ENCODE data around the gene GRM2. TPM values are rescaled to one million over a fixed set of nuclear protein-coding genes. Genes with fewer than 3 reads are reported as not detected.

GRM2 gene
- total RNA-seq, 1 donor from 2014 or later, result 134 TPM

GRCh38 chr3:51673181-51673801 is 33.6 kb upstream of the GRM2 start:
- Mint-ChIP-seq H3K4me3 (ENCODE audit: unreplicated experiment) (peak overlapping the region; percentile 27), H3K4me1 (ENCODE audit: low read depth, unreplicated experiment) (peaks cover 8% of the 10 kb centered on the region), H3K27ac (ENCODE audit: unreplicated experiment) (no peak overlapping the region), H3K27me3 (ENCODE audit: unreplicated experiment) (peaks cover 12% of the 10 kb centered on the region), H3K9me3 (ENCODE audit: unreplicated experiment) (peaks cover 5% of the 10 kb centered on the region), H3K36me3 (ENCODE audit: unreplicated experiment) (no peaks in the 10 kb centered on the region)
- TF ChIP-seq CTCF (IDR thresholded peaks at IDR 0.05; ENCODE audit: partially characterized antibody, unreplicated experiment), result no peak
- DNase-seq, result no peak

- Mint-ChIP-seq H3K4me3 (ENCODE audit: unreplicated experiment) (no peak overlapping the region), H3K9me3 (ENCODE audit: unreplicated experiment) (peaks cover 5% of the 10 kb centered on the region), H3K4me1 (ENCODE audit: low read depth, unreplicated experiment) (peaks cover 2% of the 10 kb centered on the region), H3K27me3 (ENCODE audit: unreplicated experiment) (peaks cover 12% of the 10 kb centered on the region), H3K27ac (ENCODE audit: unreplicated experiment) (no peak overlapping the region), H3K36me3 (ENCODE audit: unreplicated experiment) (no peaks in the 10 kb centered on the region)
- TF ChIP-seq CTCF (IDR thresholded peaks at IDR 0.05; ENCODE audit: partially characterized antibody, unreplicated experiment), result no peak
- DNase-seq, result no peak
These were observed 32.8 kb upstream of the GRM2 start for GRCh38 chr3:51673802-51674654.

- TF ChIP-seq CTCF (IDR thresholded peaks at IDR 0.05; ENCODE audit: partially characterized antibody, unreplicated experiment), result no peak
- H3K9me3 Mint-ChIP-seq (ENCODE audit: unreplicated experiment), result peaks cover 5% of the 10 kb centered on the region
- DNase-seq, result no peak
- H3K27ac Mint-ChIP-seq (ENCODE audit: unreplicated experiment), result no peak overlapping the region
- H3K27me3 Mint-ChIP-seq (ENCODE audit: unreplicated experiment), result peaks cover 11% of the 10 kb centered on the region
- H3K4me3 Mint-ChIP-seq (ENCODE audit: unreplicated experiment), result no peak overlapping the region
- H3K36me3 Mint-ChIP-seq (ENCODE audit: unreplicated experiment), result no peaks in the 10 kb centered on the region
- no peaks in the 10 kb centered on the region for H3K4me1 Mint-ChIP-seq (ENCODE audit: low read depth, unreplicated experiment)
These were observed 31.7 kb upstream of the GRM2 start for GRCh38 chr3:51675201-51675611.

GRCh38 chr3:51676102-51676640 is 30.7 kb upstream of the GRM2 start:
- H3K27me3 Mint-ChIP-seq (ENCODE audit: unreplicated experiment), result peaks cover 11% of the 10 kb centered on the region
- H3K27ac Mint-ChIP-seq (ENCODE audit: unreplicated experiment), result no peak overlapping the region
- no peaks in the 10 kb centered on the region for H3K36me3 Mint-ChIP-seq (ENCODE audit: unreplicated experiment)
- TF ChIP-seq CTCF (IDR thresholded peaks at IDR 0.05; ENCODE audit: partially characterized antibody, unreplicated experiment), result no peak
- H3K4me1 Mint-ChIP-seq (ENCODE audit: low read depth, unreplicated experiment), result peaks cover 2% of the 10 kb centered on the region
- DNase-seq, result no peak
- no peak overlapping the region for H3K4me3 Mint-ChIP-seq (ENCODE audit: unreplicated experiment)
- H3K9me3 Mint-ChIP-seq (ENCODE audit: unreplicated experiment), result peaks cover 5% of the 10 kb centered on the region

- Mint-ChIP-seq H3K4me3 (ENCODE audit: unreplicated experiment) (no peak overlapping the region), H3K27me3 (ENCODE audit: unreplicated experiment) (peaks cover 10% of the 10 kb centered on the region), H3K4me1 (ENCODE audit: low read depth, unreplicated experiment) (peaks cover 11% of the 10 kb centered on the region), H3K36me3 (ENCODE audit: unreplicated experiment) (no peaks in the 10 kb centered on the region), H3K9me3 (ENCODE audit: unreplicated experiment) (peaks cover 7% of the 10 kb centered on the region), H3K27ac (ENCODE audit: unreplicated experiment) (no peak overlapping the region)
- no peak for DNase-seq
- TF ChIP-seq CTCF (IDR thresholded peaks at IDR 0.05; ENCODE audit: partially characterized antibody, unreplicated experiment), result no peak
These were observed 29.5 kb upstream of the GRM2 start for GRCh38 chr3:51677358-51677757.
